ENCODE results near the gene CROCC. TPM values are rescaled to one million over a fixed set of nuclear protein-coding genes. Genes with fewer than 3 reads are reported as not detected.

CROCC gene
- polyA plus RNA-seq, 2 of the 4 experiments (the other 2 are of a cell fraction), result 4.4 to 10.6 TPM

DNA sequence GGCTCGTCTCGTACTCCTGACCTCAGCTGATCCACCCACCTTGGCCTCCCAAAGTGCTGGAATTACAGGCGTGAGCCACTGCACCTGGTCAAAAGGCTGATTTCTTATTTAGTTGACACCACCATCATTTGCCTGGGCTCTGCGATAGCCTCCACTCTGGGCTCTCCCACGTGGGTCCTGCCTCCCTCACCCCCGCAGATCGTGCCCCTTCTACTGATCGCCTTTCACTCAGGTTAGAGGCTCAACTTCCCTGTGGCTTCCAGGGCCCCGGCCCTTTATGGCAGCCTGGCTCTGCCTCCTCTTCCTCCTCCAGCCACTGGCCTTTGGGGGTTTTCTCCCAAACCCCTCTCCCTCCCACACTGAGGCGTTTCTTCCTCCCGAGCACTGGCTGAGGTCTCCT is 61.2 kb downstream of the CROCC start (continued):
- TF ChIP-seq HOXB5 (CRISPR knock-in tag; IDR thresholded peaks at IDR 0.05), result no peak
- TF ChIP-seq HDAC2 (IDR thresholded peaks at IDR 0.05), result no peak
- TF ChIP-seq GATA3 (IDR thresholded peaks at IDR 0.05; ENCODE audit: borderline replicate concordance), result no peak
- no peak for TF ChIP-seq JUNB (IDR thresholded peaks at IDR 0.05)
- TF ChIP-seq, protein P1, sequence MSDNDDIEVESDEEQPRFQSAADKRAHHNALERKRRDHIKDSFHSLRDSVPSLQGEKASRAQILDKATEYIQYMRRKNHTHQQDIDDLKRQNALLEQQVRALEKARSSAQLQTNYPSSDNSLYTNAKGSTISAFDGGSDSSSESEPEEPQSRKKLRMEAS (IDR thresholded peaks at IDR 0.05), result no peak
- no peak for TF ChIP-seq RFX5 (IDR thresholded peaks at IDR 0.05)
- TF ChIP-seq CHD4 (IDR thresholded peaks at IDR 0.05; ENCODE audit: borderline replicate concordance), result no peak
- TF ChIP-seq NPAS2 (CRISPR knock-in tag; IDR thresholded peaks at IDR 0.05; ENCODE audit: borderline replicate concordance), result no peak
- TF ChIP-seq NR3C1 (IDR thresholded peaks at IDR 0.05), result no peak
- TF ChIP-seq TP53 (CRISPR knock-in tag; IDR thresholded peaks at IDR 0.05), result no peak

DNA sequence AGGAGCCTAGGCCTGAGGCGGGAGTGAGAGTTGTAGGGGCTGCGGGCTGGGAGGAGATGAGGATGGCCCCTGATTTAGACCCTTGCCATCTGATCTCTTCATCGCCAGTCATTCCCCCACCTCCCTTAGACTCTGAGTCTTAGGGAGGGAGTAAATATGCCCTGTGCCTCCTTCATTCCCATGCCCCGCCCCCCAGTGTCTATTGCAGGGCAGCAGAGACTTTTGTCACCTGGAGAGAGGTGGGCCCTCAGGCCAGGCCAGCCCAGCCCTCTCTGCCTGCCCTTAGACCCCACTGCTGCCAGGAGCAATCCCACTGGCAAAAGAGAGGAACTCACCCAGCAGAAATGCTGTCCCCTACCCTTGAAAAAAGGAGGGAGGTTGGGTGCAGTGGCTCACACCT is 61.9 kb downstream of the CROCC start:
- FAIRE-seq, result no peak
- WGBS (ENCODE audit: missing lambda C conversion rate), result 84% methylated on average over 4 of the region's 4 CpGs

DNA sequence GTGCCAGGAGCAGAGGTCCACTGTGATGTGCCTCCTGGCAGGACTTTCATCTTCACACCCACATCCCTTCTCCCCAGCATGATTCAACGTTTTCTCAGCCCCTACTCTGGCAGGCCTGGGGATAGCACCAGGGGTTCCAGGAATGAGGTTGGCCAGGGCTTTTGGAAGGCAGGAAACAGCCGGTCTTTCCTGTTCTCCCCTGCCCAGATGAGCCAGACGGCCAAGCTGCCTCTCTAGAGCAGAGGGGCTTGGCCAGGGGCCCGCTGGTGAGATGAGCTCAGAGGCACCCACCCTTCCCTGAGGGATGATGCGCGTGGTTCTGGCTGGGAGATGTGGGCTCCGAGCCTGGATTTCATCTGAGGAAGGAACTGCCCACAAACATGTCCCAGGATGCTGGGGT is 63.0 kb downstream of the CROCC start:
- H3K4me1 ChIP-seq, result peaks cover 4% of the 10 kb centered on the region; the same call in 1 of the 3 replicates
- H3K4me3 ChIP-seq, result no peak overlapping the region
- TF ChIP-seq REST (IDR thresholded peaks at IDR 0.05) (no peak), MYC (IDR thresholded peaks at IDR 0.05; ENCODE audit: borderline replicate concordance, low read length) (no peak), HEYL (CRISPR knock-in tag; IDR thresholded peaks at IDR 0.05) (no peak), NPAS2 (CRISPR knock-in tag; IDR thresholded peaks at IDR 0.05; ENCODE audit: borderline replicate concordance) (no peak), RFX5 (IDR thresholded peaks at IDR 0.05) (no peak)
- TF ChIP-seq, protein P2, sequence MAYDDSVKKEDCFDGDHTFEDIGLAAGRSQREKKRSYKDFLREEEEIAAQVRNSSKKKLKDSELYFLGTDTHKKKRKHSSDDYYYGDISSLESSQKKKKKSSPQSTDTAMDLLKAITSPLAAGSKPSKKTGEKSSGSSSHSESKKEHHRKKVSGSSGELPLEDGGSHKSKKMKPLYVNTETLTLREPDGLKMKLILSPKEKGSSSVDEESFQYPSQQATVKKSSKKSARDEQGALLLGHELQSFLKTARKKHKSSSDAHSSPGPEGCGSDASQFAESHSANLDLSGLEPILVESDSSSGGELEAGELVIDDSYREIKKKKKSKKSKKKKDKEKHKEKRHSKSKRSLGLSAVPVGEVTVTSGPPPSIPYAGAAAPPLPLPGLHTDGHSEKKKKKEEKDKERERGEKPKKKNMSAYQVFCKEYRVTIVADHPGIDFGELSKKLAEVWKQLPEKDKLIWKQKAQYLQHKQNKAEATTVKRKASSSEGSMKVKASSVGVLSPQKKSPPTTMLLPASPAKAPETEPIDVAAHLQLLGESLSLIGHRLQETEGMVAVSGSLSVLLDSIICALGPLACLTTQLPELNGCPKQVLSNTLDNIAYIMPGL (CRISPR knock-in tag; IDR thresholded peaks at IDR 0.05; ENCODE audit: borderline replicate concordance), result no peak
- peak overlapping the region in 1 of 2 experiments; percentile 50; a peak in 2 of 6 replicates for H3K27ac ChIP-seq
- no peak for FAIRE-seq
- no peak overlapping the region for H3K4me2 ChIP-seq
- WGBS (ENCODE audit: missing lambda C conversion rate), result 14% methylated on average over 1 of the region's 7 CpGs
- POLR2A ChIA-PET, result no interaction called here
- H3K9me3 ChIP-seq, result no peaks in the 10 kb centered on the region
- DNase-seq (ENCODE audit: low read depth in 1 of 2, low spot score in 1 of 2), result no peak
- peak; percentile 15 to 35; a peak in 4 of 6 replicates for ATAC-seq
- CTCF ChIA-PET, result interaction anchor here (1.0 to 1.2 kb wide), 2 partner anchors 12 to 15 kb away, joined by 3 read pairs; no protein-coding TSS in a partner anchor

More for the DNA sequence above, 61.9 kb downstream of the CROCC start:
- H3K27ac ChIP-seq, result no peak overlapping the region
- POLR2A ChIA-PET, result no interaction called here
- ATAC-seq (no peak), DNase-seq (ENCODE audit: low read depth in 1 of 2, low spot score in 1 of 2) (no peak)
- no peaks in the 10 kb centered on the region for H3K9me3 ChIP-seq
- peaks cover 4% of the 10 kb centered on the region; the same call in 1 of the 3 replicates for H3K4me1 ChIP-seq
- no peak overlapping the region for H3K4me2 ChIP-seq
- CTCF ChIA-PET, result interaction anchor here (1.5 kb wide), 1 partner anchor 62 kb away, joined by 5 read pairs; no protein-coding TSS in a partner anchor
- TF ChIP-seq RNF2 (IDR thresholded peaks at IDR 0.05; ENCODE audit: borderline replicate concordance, low read depth) (no peak), FOXS1 (CRISPR knock-in tag; IDR thresholded peaks at IDR 0.05) (no peak), KDM1A (IDR thresholded peaks at IDR 0.05; ENCODE audit: low read depth) (no peak)
- H3K4me3 ChIP-seq, result no peak overlapping the region
